Smooth muscle cell (in vitro differentiated cells): ENCODE results near the gene TLR5. TPM values are rescaled to one million over a fixed set of nuclear protein-coding genes. Genes with fewer than 3 reads are reported as not detected.

Source experiments
- DNase-seq: peaks from one replicate; lab custom pipeline; 2025; ENCODE audit not compliant: unreplicated experiment; lab: John Stamatoyannopoulos, UW
- H2AFZ ChIP-seq: fragments of 200-600 bp; sonication (generic); 2 replicates; pipeline ENCODE4 v1.6.0; 2016; ENCODE audit warnings: antibody characterized with exemption, low read depth, mild to moderate bottlenecking
- H3F3A ChIP-seq: fragments of 200-600 bp; sonication (generic); 2 replicates; pipeline ENCODE4 v1.6.0; 2017; ENCODE audit warnings: antibody characterized with exemption, low read depth
- H3K27ac ChIP-seq: fragments of 200-600 bp; sonication (generic); 2 replicates; pipeline ENCODE4 v1.5.1; 2016; ENCODE audit warnings: low read depth, mild to moderate bottlenecking
- H3K27me3 ChIP-seq: fragments of 200-600 bp; sonication (generic); 2 replicates; pipeline ENCODE4 v1.6.1; 2016; ENCODE audit warnings: low read depth, mild to moderate bottlenecking
- H3K36me3 ChIP-seq: fragments of 200-600 bp; sonication (generic); 2 replicates; pipeline ENCODE4 v1.5.1; 2016; ENCODE audit warnings: low read depth
- H3K4me1 ChIP-seq: fragments of 200-600 bp; sonication (generic); 2 replicates; pipeline ENCODE4 v1.5.1; 2016; ENCODE audit warnings: low read depth
- H3K4me2 ChIP-seq: fragments of 200-600 bp; sonication (generic); 2 replicates; pipeline ENCODE4 v1.6.0; 2016; ENCODE audit warnings: mild to moderate bottlenecking
- H3K4me3 ChIP-seq: fragments of 200-600 bp; sonication (generic); 2 replicates; pipeline ENCODE4 v1.5.1; 2016; ENCODE audit warnings: mild to moderate bottlenecking
- H3K79me2 ChIP-seq: fragments of 200-600 bp; sonication (generic); 2 replicates; pipeline ENCODE4 v1.6.0; 2016; ENCODE audit warnings: low read depth, mild to moderate bottlenecking
- H3K9ac ChIP-seq: fragments of 200-600 bp; sonication (generic); 2 replicates; pipeline ENCODE4 v1.6.0; 2016; ENCODE audit warnings: low read depth
- H3K9me3 ChIP-seq: fragments of 200-600 bp; sonication (generic); replicated peaks from 2 replicates; pipeline ENCODE4 v1.5.1; 2016; ENCODE audit warnings: low read depth
- H4K20me1 ChIP-seq: fragments of 200-600 bp; sonication (generic); 2 replicates; pipeline ENCODE4 v1.6.0; 2016; ENCODE audit warnings: low read depth
- CTCF ChIP-seq: fragments of 200-600 bp; sonication (generic); IDR thresholded peaks from 2 replicates; pipeline ENCODE4 v1.5.1; 2017; ENCODE audit warnings: borderline replicate concordance, mild to moderate bottlenecking, antibody characterized with exemption; ENCODE audit not compliant: insufficient read depth, poor library complexity, severe bottlenecking
- WGBS: methylation state at CpG from one replicate; pipeline ENCODE4 v1.1.7; 2016; ENCODE audit warnings: low lambda C conversion rate; 5-methylcytosine and 5-hydroxymethylcytosine counted together
- polyA plus RNA-seq: library from polyadenylated mRNA; unstranded; fragments of >200 nt; fragmentation: Nextera tagmentation; extraction: Ambion mirVana; gene quantifications from 2 replicates; pipeline ENCODE4 v1.2.1, GENCODE V29; 2016
- total RNA-seq: library from RNA; depleted of rRNA; stranded (reverse); fragments of >200 nt; gene quantifications from 2 replicates; pipeline ENCODE4 v1.2.3, GENCODE V29; 2014

Gene TLR5
- total and polyA plus RNA-seq, 2 experiments from 2014 or later: 1.0 to 2.7 TPM

- Histone ChIP-seq H3K27ac (no peak overlapping the region), H3K4me3 (no peak overlapping the region), H3F3A (no peaks in the 10 kb centered on the region), H3K4me2 (no peak overlapping the region), H3K79me2 (no peaks in the 10 kb centered on the region), H2AFZ (no peak overlapping the region), H3K9me3 (no peaks in the 10 kb centered on the region), H3K27me3 (no peaks in the 10 kb centered on the region), H3K36me3 (no peaks in the 10 kb centered on the region), H3K4me1 (peaks cover 4% of the 10 kb centered on the region), H4K20me1 (no peaks in the 10 kb centered on the region), H3K9ac (no peak overlapping the region)
- no peak for DNase-seq
- no peak for TF ChIP-seq CTCF
- WGBS: 74% methylated on average over 2 of the region's 2 CpGs
Observed at GRCh38 chr1:223146745-223147144, 3.7 kb upstream of the TLR5 start.

GRCh38 chr1:223144914-223145313, 1.9 kb upstream of the TLR5 start:
- 92% methylated on average over 5 of the region's 5 CpGs for WGBS
- no peak for DNase-seq
- H3F3A ChIP-seq: no peaks in the 10 kb centered on the region
- H3K27me3 ChIP-seq: no peaks in the 10 kb centered on the region
- H3K9ac ChIP-seq: no peak overlapping the region
- H4K20me1 ChIP-seq: no peaks in the 10 kb centered on the region
- no peak overlapping the region for H3K4me2 ChIP-seq
- H3K27ac ChIP-seq: no peak overlapping the region
- H2AFZ ChIP-seq: no peak overlapping the region
- H3K4me1 ChIP-seq: peaks cover 4% of the 10 kb centered on the region
- no peaks in the 10 kb centered on the region for H3K36me3 ChIP-seq
- no peak overlapping the region for H3K4me3 ChIP-seq
- no peaks in the 10 kb centered on the region for H3K9me3 ChIP-seq
- TF ChIP-seq CTCF: no peak
- H3K79me2 ChIP-seq: no peaks in the 10 kb centered on the region

GRCh38 chr1:223144431-223144830, 1.4 kb upstream of the TLR5 start:
- no peak overlapping the region for H2AFZ ChIP-seq
- H3K27me3 ChIP-seq: no peaks in the 10 kb centered on the region
- H3K9me3 ChIP-seq: no peaks in the 10 kb centered on the region
- peaks cover 4% of the 10 kb centered on the region for H3K4me1 ChIP-seq
- H3K36me3 ChIP-seq: no peaks in the 10 kb centered on the region
- H3K27ac ChIP-seq: no peak overlapping the region
- WGBS: 84% methylated on average over 4 of the region's 4 CpGs
- H3K79me2 ChIP-seq: no peaks in the 10 kb centered on the region
- H3K4me3 ChIP-seq: no peak overlapping the region
- H4K20me1 ChIP-seq: no peaks in the 10 kb centered on the region
- no peak overlapping the region for H3K4me2 ChIP-seq
- TF ChIP-seq CTCF: no peak
- H3K9ac ChIP-seq: no peak overlapping the region
- no peaks in the 10 kb centered on the region for H3F3A ChIP-seq
- no peak for DNase-seq

GRCh38 chr1:223143537-223144248, 645 bp upstream of the TLR5 start:
- Histone ChIP-seq H3F3A (no peaks in the 10 kb centered on the region), H3K9me3 (no peaks in the 10 kb centered on the region), H2AFZ (peak overlapping the region; percentile 46), H3K4me3 (peak overlapping the region; percentile 60), H3K79me2 (no peaks in the 10 kb centered on the region), H3K36me3 (no peaks in the 10 kb centered on the region), H4K20me1 (no peaks in the 10 kb centered on the region), H3K27ac (no peak overlapping the region), H3K4me2 (peak overlapping the region; percentile 82), H3K27me3 (no peaks in the 10 kb centered on the region), H3K9ac (no peak overlapping the region), H3K4me1 (peaks cover 4% of the 10 kb centered on the region)
- 88% methylated on average over 11 of the region's 11 CpGs for WGBS
- TF ChIP-seq CTCF: no peak
- DNase-seq: no peak
